AG09319 (cell line): Measurements from ENCODE around the gene PPIE.

Source experiments
- DNase-seq: peaks from one replicate; pipeline ENCODE4 v3.0.0-alpha.2; 2010; ENCODE audit warnings: low read depth; ENCODE audit errors: extremely low read depth
- TF ChIP-seq, protein P1 (sequence below): IDR thresholded peaks from 2 replicates; pipeline ENCODE4 v1.5.1; 2011; ENCODE audit warnings: low read depth, mild to moderate bottlenecking, inconsistent platforms, low read length, moderate library complexity

The PPIE gene

DNA sequence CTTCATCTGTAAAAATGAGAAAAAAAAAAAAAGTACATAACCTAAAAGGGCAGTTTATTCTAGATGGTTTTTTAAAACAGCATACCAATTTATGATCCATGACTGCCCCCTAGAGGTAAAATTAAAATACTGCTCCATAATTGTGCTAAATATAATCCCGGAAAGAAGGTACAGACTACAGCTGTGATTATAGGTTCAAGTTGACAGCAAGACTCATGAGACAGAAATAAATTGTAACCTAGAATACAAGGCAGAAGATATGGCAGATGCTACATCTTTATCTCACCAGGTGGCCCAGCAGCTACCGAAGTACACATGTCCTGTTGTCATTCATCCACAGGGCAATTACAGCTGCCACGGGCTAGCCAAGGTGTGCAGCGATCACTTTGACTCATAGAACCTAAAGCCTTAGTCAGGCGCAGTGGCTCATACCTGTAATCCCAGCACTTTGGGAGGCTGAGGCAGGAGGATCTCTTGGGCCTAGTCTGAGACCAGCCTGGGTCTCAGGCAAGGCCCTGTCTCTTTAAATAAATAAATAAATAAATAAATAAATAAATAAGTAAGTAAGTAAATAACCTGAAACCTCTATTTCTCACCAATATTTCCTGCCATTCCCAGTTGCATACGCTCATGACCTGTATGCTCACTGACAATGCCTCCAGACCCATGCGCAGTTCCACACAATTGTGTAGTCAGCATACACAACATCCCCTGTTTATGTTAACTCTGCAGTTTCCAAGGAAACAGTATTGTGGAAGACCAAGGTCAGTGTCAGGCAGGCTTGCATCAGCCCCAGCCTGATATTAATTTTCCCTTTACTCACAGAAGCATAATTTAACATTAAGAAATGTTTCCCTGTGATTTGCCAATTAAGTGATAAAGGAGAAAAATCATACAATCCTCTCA lies 18.3 kb upstream of the PPIE start:
- TF ChIP-seq, protein P1, sequence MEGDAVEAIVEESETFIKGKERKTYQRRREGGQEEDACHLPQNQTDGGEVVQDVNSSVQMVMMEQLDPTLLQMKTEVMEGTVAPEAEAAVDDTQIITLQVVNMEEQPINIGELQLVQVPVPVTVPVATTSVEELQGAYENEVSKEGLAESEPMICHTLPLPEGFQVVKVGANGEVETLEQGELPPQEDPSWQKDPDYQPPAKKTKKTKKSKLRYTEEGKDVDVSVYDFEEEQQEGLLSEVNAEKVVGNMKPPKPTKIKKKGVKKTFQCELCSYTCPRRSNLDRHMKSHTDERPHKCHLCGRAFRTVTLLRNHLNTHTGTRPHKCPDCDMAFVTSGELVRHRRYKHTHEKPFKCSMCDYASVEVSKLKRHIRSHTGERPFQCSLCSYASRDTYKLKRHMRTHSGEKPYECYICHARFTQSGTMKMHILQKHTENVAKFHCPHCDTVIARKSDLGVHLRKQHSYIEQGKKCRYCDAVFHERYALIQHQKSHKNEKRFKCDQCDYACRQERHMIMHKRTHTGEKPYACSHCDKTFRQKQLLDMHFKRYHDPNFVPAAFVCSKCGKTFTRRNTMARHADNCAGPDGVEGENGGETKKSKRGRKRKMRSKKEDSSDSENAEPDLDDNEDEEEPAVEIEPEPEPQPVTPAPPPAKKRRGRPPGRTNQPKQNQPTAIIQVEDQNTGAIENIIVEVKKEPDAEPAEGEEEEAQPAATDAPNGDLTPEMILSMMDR: peak; percentile 44
- DNase-seq: peak; percentile 24

DNA sequence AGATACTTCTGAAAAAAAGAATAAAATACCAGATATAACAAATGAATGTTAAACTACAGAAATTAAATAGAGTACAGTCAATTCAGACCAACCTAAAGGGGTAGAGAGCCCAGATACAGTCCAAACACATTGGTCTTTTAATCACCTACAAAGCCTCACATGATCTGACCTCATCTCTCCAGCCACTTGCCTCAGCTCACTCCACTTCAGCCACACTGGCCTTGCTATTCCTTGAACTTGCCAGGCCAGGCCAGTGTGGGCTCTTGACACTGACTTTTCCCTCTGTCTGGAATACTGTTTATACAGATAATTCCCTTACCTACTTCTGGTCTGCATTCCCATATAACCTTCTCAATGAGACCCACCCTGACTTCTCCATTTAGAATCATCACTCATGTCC lies 17.0 kb upstream of the PPIE start:
- DNase-seq: no peak
- TF ChIP-seq, protein P1: no peak

DNA sequence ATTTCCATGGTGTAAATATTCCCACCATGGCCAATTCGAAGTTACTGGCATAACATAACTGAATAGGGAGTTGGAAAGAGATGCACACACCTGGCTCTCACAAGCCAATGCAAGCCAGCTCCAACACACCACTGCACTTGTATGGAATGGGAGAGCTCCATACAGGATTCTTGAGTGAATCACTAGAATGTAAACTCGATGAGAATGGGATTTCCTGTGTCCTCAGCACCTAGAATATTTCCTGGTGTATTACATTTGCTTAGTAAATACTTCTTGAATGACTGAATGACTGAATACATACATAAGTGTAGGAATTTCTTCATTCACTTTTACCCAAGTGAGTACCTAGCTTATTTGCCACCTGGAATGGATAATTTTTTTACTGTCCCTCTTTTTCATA lies 16.2 kb upstream of the PPIE start:
- no peak for DNase-seq
- TF ChIP-seq, protein P1: no peak

DNA sequence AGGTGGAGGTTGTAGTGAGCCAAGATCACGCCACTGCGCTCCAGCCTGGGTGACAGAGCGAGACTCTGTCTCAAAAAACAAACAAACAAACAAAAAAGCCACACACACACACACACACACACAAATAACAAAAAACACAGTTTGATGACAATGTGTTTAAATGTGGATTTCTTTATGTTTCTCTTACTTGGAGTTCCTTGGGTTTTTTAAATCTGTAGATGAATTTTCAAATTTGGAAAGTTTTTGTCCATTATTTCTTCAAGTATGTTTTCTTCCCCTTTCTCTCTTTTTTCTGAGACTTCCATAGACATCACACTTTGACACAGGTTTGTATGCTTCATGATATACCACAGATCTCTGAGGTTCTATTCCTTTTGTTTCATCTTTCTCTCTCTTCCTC lies 12.1 kb upstream of the PPIE start:
- DNase-seq: no peak
- TF ChIP-seq, protein P1: no peak

- DNase-seq: no peak
- TF ChIP-seq, protein P1: no peak
Measured at GRCh38 chr1:39727221-39727931, 11.3 kb upstream of the PPIE start.

DNA sequence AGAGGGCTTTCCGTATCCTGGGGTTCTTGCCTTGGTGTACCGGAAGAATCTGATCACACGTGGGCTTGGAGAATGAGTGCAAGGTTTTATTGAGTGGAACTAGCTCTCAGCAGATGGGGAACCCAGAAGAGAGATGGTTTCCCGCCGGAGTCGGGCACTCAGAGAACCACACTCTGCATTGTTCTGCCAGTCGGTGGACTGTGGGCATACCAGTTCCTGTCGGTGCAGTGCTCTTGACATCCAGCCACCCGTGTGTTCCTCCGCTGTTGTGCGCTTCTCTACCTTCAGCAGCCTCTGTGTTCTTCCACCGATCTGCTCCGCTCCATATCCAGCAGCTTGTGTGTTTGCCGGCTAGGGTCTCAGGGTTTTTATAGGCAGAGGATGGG lies 10.8 kb upstream of the PPIE start:
- no peak for DNase-seq
- TF ChIP-seq, protein P1: no peak

- TF ChIP-seq, protein P1: no peak
- DNase-seq: no peak
Measured at GRCh38 chr1:39729030-39729429, 9.7 kb upstream of the PPIE start.
